Lung (tissue), 16 donors: ENCODE measurements around the gene PPP1R3E. TPM values are rescaled to one million over a fixed set of nuclear protein-coding genes. Genes with fewer than 3 reads are reported as not detected.

Experiments
- ATAC-seq: fragments of 200-7000 bp; cut with Tn5 transposase; one replicate; pipeline ENCODE4 v1.9.1; 2020; ENCODE audit warnings: moderate number of reproducible peaks; ENCODE audit not compliant: insufficient read depth, low FRiP score
- DNase-seq, 3 donors: peaks; one replicate each; pipeline ENCODE4 v3.0.0-alpha.2; 2013 to 2017
- H3K27ac ChIP-seq, 2 donors: one replicate each; pipeline ENCODE4 v1.5.1; 2013; ENCODE audit warnings: mild to moderate bottlenecking in 2 of 2, moderate library complexity in 2 of 2, control low read depth in 1 of 2, inconsistent platforms in 1 of 2, low read depth in 1 of 2, low read length in 1 of 2
- H3K27me3 ChIP-seq, 3 donors: one replicate each; pipeline ENCODE4 v1.5.1; 2013; ENCODE audit warnings: low read length in 2 of 3; ENCODE audit not compliant: control insufficient read depth in 3 of 3, insufficient read depth in 3 of 3
- H3K36me3 ChIP-seq, 4 donors: one replicate each; pipeline ENCODE4 v1.5.1; 2013; ENCODE audit warnings: low read length in 4 of 4, mild to moderate bottlenecking in 1 of 4, moderate library complexity in 1 of 4; ENCODE audit not compliant: control insufficient read depth in 4 of 4, insufficient read depth in 4 of 4
- H3K4me1 ChIP-seq, 5 donors: one replicate each; pipeline ENCODE4 v1.5.1; 2013; ENCODE audit warnings: low read length in 5 of 5, mild to moderate bottlenecking in 2 of 5, moderate library complexity in 1 of 5; ENCODE audit not compliant: control insufficient read depth in 5 of 5, insufficient read depth in 5 of 5
- H3K4me3 ChIP-seq: one replicate; pipeline ENCODE4 v1.5.1; 2013; ENCODE audit warnings: mild to moderate bottlenecking, control low read depth, moderate library complexity
- H3K9ac ChIP-seq, 2 donors: one replicate each; pipeline ENCODE4 v1.5.1; 2013; ENCODE audit warnings: low read length in 2 of 2, control low read depth in 1 of 2; ENCODE audit not compliant: insufficient read depth in 1 of 2
- H3K9me3 ChIP-seq, 4 donors: one replicate each; pipeline ENCODE4 v1.5.1; 2013; ENCODE audit warnings: low read length in 3 of 4, mild to moderate bottlenecking in 1 of 4, moderate library complexity in 1 of 4; ENCODE audit not compliant: control insufficient read depth in 4 of 4, insufficient read depth in 3 of 4
- CTCF ChIP-seq: IDR thresholded peaks from 2 replicates; pipeline ENCODE4 v1.5.1; 2012; ENCODE audit warnings: mild to moderate bottlenecking; ENCODE audit errors: control extremely low read depth, extremely low read depth
- WGBS, 2 donors: extraction: QIAGEN DNeasy Blood & Tissue Kit; methylation state at CpG; one replicate each; pipeline ENCODE4 v1.1.7; 2013; 5-methylcytosine and 5-hydroxymethylcytosine counted together
- long read RNA-seq, 5 donors: transcript quantifications; one replicate each; lab custom pipeline, GENCODE V29; 2026
- polyA plus RNA-seq, 2 donors: library from polyadenylated mRNA; stranded (reverse); fragments of 200-250 nt; gene quantifications; one replicate each; pipeline ENCODE4 v1.2.1, GENCODE V29; 2013
- total RNA-seq, 2 donors: library from RNA; depleted of rRNA in 1 of 2; stranded (reverse); fragments of >200 nt in 1 of 2; gene quantifications; one replicate each; pipeline ENCODE4 v1.2.1, GENCODE V29; 2014 to 2021
- donor health status: control.
- donor health status: control.
- donor health status: Bipolar disorder and iron deficiency.
- donor health status: healthy.
- donor health status: DM: yes; HTN: yes; CAD: no.

Gene PPP1R3E, protein sequence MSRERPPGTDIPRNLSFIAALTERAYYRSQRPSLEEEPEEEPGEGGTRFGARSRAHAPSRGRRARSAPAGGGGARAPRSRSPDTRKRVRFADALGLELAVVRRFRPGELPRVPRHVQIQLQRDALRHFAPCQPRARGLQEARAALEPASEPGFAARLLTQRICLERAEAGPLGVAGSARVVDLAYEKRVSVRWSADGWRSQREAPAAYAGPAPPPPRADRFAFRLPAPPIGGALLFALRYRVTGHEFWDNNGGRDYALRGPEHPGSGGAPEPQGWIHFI
- total RNA-seq: 10 to 100 TPM in 1 of 2 donors, 1 to 10 TPM in 1; 7.5 to 14.5 TPM
- polyA plus RNA-seq: 10 to 100 TPM in 1 of 2 donors, 1 to 10 TPM in 1; 7.1 to 16.4 TPM
- long read RNA-seq, donor 1, partial matches to known transcripts: 37 of 37 reads
- long read RNA-seq, donor 1, other reads (novel, unspliced or antisense): 0 of 37 reads
- long read RNA-seq, donor 2: 0 reads
- long read RNA-seq, donor 3: 0 reads
- long read RNA-seq, donor 4: 0 reads
- long read RNA-seq, donor 5: 0 reads

DNA sequence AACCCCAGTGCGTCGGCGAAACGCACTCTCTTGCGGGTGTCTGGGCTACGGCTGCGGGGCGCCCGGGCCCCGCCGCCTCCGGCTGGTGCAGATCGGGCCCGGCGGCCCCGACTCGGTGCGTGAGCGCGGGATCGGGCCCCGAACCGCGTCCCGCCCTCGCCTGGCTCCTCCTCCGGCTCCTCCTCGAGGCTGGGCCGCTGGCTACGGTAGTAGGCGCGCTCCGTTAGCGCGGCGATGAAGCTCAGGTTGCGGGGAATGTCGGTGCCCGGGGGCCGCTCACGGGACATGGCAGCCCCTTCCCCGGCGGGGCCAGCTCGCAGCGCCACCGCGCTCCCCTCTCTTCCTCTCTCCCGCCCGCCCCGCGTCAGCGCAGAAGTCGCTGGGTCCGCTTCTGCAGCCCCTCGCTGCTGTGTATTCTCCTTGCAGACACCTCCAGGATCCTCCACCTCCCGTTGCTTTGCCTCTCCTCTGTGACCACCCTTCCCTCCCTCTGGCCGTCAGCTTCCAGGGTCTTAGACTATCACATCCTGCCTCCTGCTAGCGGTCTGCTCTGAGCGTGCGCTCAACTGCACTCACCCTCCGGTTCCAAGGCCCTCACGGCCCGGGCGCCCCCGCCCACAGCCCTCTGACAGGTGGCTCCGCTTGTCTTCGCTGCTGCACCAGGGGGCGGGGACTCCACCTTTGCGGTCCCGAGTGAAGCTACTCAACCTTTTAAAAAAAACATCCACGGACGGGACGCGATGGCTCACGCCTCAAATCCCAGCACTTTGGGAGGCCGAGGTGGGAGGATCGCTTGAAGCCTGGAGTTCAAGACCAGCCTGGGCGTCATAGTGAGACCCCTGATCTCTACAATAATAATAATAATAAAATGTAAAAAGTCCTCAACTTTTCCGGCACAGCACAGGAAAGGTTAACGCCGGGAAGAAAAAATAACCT lies at the start of gene PPP1R3E:
PPP1R3E (minus strand) TSS at position 570 of the 936 bp plus-strand sequence; CDS start at position 287, 283 bp downstream.
- Histone ChIP-seq H3K36me3 (peaks cover 0 to 6% (median 4%) of the 10 kb centered on the region in 4 donors), H3K4me3 (peak within 1 kb of the TSS; percentile 58), H3K27me3 (no peaks in the 10 kb centered on the region), H3K27ac (peak within 1 kb of the TSS; percentile 97 to 98), H3K9ac (peak within 1 kb of the TSS; percentile 12 to 86), H3K9me3 (no peaks in the 10 kb centered on the region), H3K4me1 (peaks cover 2 to 26% (median 10%) of the 10 kb centered on the region in 5 donors)
- peak; percentile 36 for ATAC-seq
- peak; percentile 60 to 63 (median 60) for DNase-seq
- 2% methylated on average over 68 to 81 of the region's 81 CpGs for WGBS, 2 donors
- no peak for TF ChIP-seq CTCF

DNA sequence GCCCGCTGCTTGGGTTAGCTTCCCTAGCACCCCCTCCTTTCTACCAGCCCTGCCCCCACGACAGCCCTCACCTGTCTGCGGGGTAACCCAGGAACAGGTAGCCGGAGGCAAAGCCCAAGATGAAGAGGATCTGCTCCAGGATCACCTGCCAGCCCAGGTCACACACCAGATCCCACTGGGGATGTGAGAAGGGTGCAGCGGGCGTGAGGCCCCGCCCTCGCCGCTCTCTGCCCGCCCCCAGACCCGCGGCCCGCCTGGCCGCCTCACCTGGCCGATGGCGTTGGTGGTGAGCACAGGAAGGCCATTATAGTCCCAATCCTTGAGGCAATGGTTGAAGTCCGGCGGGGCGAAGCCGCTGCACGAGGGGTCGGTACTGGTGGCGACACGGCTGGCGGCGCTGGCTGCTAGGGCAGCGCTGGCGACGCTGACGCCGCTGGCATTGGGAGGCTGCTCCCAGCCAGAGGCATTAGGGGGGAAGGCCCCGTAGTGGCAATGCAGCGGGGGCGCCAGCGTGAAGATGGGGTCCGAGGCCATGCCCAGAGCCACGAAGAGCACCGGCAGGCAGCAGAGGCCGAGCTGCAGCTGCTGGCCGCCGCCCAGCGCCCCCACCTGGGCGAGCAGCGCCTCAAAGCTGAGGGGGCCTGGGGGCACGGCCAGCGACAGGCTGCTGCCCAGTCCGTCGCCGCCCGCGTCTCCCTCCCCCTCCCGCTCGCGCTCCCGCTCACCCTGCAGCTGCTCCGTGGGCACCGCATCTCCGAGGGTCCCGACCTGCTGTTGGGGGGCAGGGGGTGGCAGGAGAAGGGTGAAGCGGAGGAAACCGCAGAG lies 49.2 kb upstream of the PPP1R3E start:
- ATAC-seq (no peak), DNase-seq (no peak)
- Histone ChIP-seq H3K9me3 (no peaks in the 10 kb centered on the region), H3K4me3 (peak overlapping the region; percentile 64), H3K9ac (no peak overlapping the region), H3K27ac (no peak overlapping the region), H3K27me3 (no peaks in the 10 kb centered on the region), H3K4me1 (peaks cover 0 to 10% (median 6%) of the 10 kb centered on the region in 5 donors), H3K36me3 (peaks cover 0 to 13% (median under 1%) of the 10 kb centered on the region in 4 donors)
- WGBS, 2 donors: 13 to 15% methylated on average over 55 to 61 of the region's 61 CpGs
- no peak for TF ChIP-seq CTCF

GRCh38 chr14:23349156-23349845 lies 46.6 kb upstream of the PPP1R3E start:
- DNase-seq (no peak), ATAC-seq (no peak)
- Histone ChIP-seq H3K9ac (no peak overlapping the region), H3K9me3 (no peaks in the 10 kb centered on the region), H3K4me3 (no peak overlapping the region), H3K4me1 (peaks cover 0 to 10% (median 6%) of the 10 kb centered on the region in 5 donors), H3K36me3 (peaks cover 0 to 4% (median under 1%) of the 10 kb centered on the region in 4 donors), H3K27me3 (no peaks in the 10 kb centered on the region), H3K27ac (no peak overlapping the region)
- TF ChIP-seq CTCF: no peak
- 91 to 96% methylated on average over 8 of the region's 8 CpGs for WGBS, 2 donors
